Naive thymus-derived CD4-positive, alpha-beta T cell (primary cell): ENCODE data around the gene VCPKMT. TPM values are rescaled to one million over a fixed set of nuclear protein-coding genes. Genes with fewer than 3 reads are reported as not detected.

Experiments used
- ATAC-seq: fragments of 150-1000 bp; cut with Tn5 transposase; 2 replicates; pipeline ENCODE4 v1.10.0; 2021; ENCODE audit warnings: mild to moderate bottlenecking, moderate library complexity
- CTCF ChIA-PET: fragments of 350-600 bp; sonication (Branson Sonifier 250); formaldehyde crosslinking; loops from one replicate; lab custom pipeline; 2021; ENCODE audit warnings: antibody characterized with exemption; lab: Charles Lee
- POLR2A ChIA-PET: fragments of 350-600 bp; sonication (Branson Sonifier 250); formaldehyde crosslinking; loops from one replicate; lab custom pipeline; 2021; ENCODE audit warnings: antibody characterized with exemption, inconsistent platforms; lab: Charles Lee
- DNase-seq, 9 donors: peaks; one replicate each; pipeline versions ENCODE4 v3.0.0 to v3.0.0-alpha.2; 2020 to 2022; ENCODE audit warnings: mixed read lengths in 1 of 9
- H3K27ac ChIP-seq: one replicate; pipeline ENCODE4 v1.7.0; 2013; ENCODE audit warnings: mild to moderate bottlenecking, low read depth, low read length, moderate library complexity
- H3K27me3 ChIP-seq, 2 donors: one replicate each; pipeline ENCODE4 v1.7.0; 2013; ENCODE audit warnings: low read length in 2 of 2, mild to moderate bottlenecking in 2 of 2, moderate library complexity in 2 of 2; ENCODE audit not compliant: control insufficient read depth in 2 of 2, insufficient read depth in 2 of 2
- H3K36me3 ChIP-seq, 3 experiments: 1 replicate in 2 of 3; 2 replicates in 1 of 3; pipeline ENCODE4 v1.7.0; 2013; ENCODE audit warnings: low read length in 3 of 3, mild to moderate bottlenecking in 3 of 3, moderate library complexity in 1 of 3; ENCODE audit not compliant: insufficient read depth in 3 of 3, control insufficient read depth in 2 of 3
- H3K4me1 ChIP-seq, 2 donors: one replicate each; pipeline ENCODE4 v1.7.0; 2013; ENCODE audit warnings: low read length in 2 of 2, mild to moderate bottlenecking in 2 of 2, moderate library complexity in 1 of 2; ENCODE audit not compliant: control insufficient read depth in 2 of 2, insufficient read depth in 2 of 2
- H3K4me3 ChIP-seq: 2 replicates; pipeline ENCODE4 v1.7.0; 2013; ENCODE audit warnings: mild to moderate bottlenecking, low read length
- H3K9me3 ChIP-seq, 3 experiments: 1 replicate in 2 of 3; 2 replicates in 1 of 3; pipeline ENCODE4 v1.7.0; 2013; ENCODE audit warnings: low read length in 3 of 3; ENCODE audit not compliant: control insufficient read depth in 2 of 3
- H3K27ac Mint-ChIP-seq, 9 donors: one replicate each; pipeline ENCODE4 v1.8.0; 2020 to 2022; ENCODE audit warnings: mixed read lengths in 9 of 9, mild to moderate bottlenecking in 8 of 9, moderate library complexity in 5 of 9, inconsistent platforms in 2 of 9
- H3K27me3 Mint-ChIP-seq, 5 donors: one replicate each; pipeline ENCODE4 v1.8.0; 2021 to 2022; ENCODE audit warnings: mixed read lengths in 5 of 5, mild to moderate bottlenecking in 1 of 5
- H3K36me3 Mint-ChIP-seq, 5 donors: one replicate each; pipeline ENCODE4 v1.8.0; 2020 to 2022; ENCODE audit warnings: mixed read lengths in 5 of 5, mild to moderate bottlenecking in 3 of 5, inconsistent platforms in 1 of 5
- H3K4me1 Mint-ChIP-seq, 7 donors: one replicate each; pipeline ENCODE4 v1.8.0; 2020 to 2022; ENCODE audit warnings: mixed read lengths in 7 of 7, mild to moderate bottlenecking in 3 of 7, inconsistent platforms in 1 of 7
- H3K4me3 Mint-ChIP-seq, 10 donors: one replicate each; pipeline ENCODE4 v1.8.0; 2020 to 2022; ENCODE audit warnings: mild to moderate bottlenecking in 10 of 10, mixed read lengths in 10 of 10, moderate library complexity in 6 of 10, inconsistent platforms in 2 of 10
- H3K9me3 Mint-ChIP-seq, 11 donors: one replicate each; pipeline ENCODE4 v1.8.0; 2020 to 2022; ENCODE audit warnings: mixed read lengths in 11 of 11, mild to moderate bottlenecking in 4 of 11, inconsistent platforms in 1 of 11, moderate library complexity in 1 of 11
- intact Hi-C, 2 donors: fragments of 100-400 bp; cut with micrococcal nuclease; formaldehyde crosslinking; loops; one replicate each; pipeline ENCODE4 v1.15.1; 2023
- polyA plus RNA-seq, 2 donors: library from polyadenylated mRNA; unstranded; fragments of 300-500 nt; fragmentation: Illumina TruSeq; gene quantifications; one replicate each; pipeline ENCODE4 v1.2.3, GENCODE V29; 2021
- total RNA-seq, 6 experiments: library from RNA in 5 of 6; stranded (reverse) in 5 of 6; gene quantifications; 1 replicate in 5 of 6; 2 replicates in 1 of 6; pipeline ENCODE4 v1.2.3 and lab custom pipeline; 2021 to 2026

Gene VCPKMT
- total and polyA plus RNA-seq, 7 experiments from 2014 or later, result 7.5 to 25.9 (median 16.4) TPM

DNA sequence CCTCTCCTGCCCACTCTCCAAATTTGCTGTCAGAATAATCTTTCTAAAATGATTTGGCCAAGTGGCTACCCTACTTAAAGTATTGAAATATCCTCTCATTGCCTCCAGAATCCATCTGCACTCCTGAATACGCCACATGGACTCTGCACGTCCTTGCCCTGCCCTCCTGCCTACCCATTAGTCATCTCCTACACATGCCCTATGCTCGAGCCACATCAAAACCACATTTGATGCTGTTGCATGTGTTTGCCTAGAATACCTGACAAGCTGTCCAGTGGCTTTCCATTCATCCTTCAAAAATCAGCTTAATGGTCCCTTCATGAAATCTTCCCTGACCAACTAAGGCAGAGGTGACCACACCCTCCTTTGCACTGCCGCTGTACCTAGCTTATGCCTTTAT is 17.0 kb downstream of the VCPKMT start:
- peaks cover 0 to 5% (median 0%) of the 10 kb centered on the region in 5 donors for H3K27me3 Mint-ChIP-seq
- H3K9me3 ChIP-seq, result no peaks in the 10 kb centered on the region
- no peak overlapping the region for H3K4me3 ChIP-seq
- no peaks in the 10 kb centered on the region for H3K36me3 ChIP-seq
- peaks cover 39 to 92% (median 76%) of the 10 kb centered on the region in 7 donors for H3K4me1 Mint-ChIP-seq
- CTCF ChIA-PET, result interaction anchor here (0.8 to 3.1 kb wide), 5 partner anchors 38 to 247 kb away, joined by 3 to 16 read pairs (median 4); partner anchors contain the start of gene NEMF
- intact Hi-C loops, result no loop called here
- POLR2A ChIA-PET, result interaction anchor here (2.5 to 22.1 kb wide), 6 partner anchors 11 to 233 kb away, joined by 8 to 328 read pairs (median 62); partner anchors contain the start of gene VCPKMT
- peak overlapping the region; percentile 13 to 87 (median 79) for H3K27ac Mint-ChIP-seq
- DNase-seq (no peak), ATAC-seq (no peak)
- peaks cover 0 to 25% (median 4%) of the 10 kb centered on the region in 5 donors for H3K36me3 Mint-ChIP-seq
- H3K27ac ChIP-seq, result no peak overlapping the region
- H3K4me1 ChIP-seq, result peaks cover 23 to 67% of the 10 kb centered on the region in 2 donors
- peaks cover 0 to 2% (median 0%) of the 10 kb centered on the region in 11 donors for H3K9me3 Mint-ChIP-seq
- H3K4me3 Mint-ChIP-seq, result peak overlapping the region in 9 of 10 donors; percentile 9 to 61 (median 38)
- H3K27me3 ChIP-seq, result no peaks in the 10 kb centered on the region

DNA sequence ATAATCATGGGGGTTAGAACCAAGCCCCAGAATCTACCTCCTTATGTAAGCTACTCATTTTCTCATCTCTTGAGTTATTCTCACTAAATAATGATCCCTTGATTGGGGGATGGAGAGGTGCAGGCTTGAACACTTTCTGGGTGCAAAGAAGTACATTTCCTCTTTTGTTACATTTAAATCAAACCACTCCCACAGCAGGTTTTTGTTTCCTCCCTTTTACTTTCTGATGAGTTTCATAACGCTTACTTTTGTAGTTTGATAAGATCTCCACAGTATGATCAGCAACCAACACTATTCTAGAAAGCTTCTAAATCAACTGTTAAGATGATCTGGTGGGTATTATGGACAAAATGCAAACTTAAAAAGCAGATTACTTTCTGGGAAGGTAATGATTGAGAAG is 20.5 kb downstream of the VCPKMT start:
- peaks cover 0 to 5% (median 0%) of the 10 kb centered on the region in 5 donors for H3K27me3 Mint-ChIP-seq
- Histone ChIP-seq H3K27me3 (no peaks in the 10 kb centered on the region), H3K4me1 (peaks cover 20 to 68% of the 10 kb centered on the region in 2 donors), H3K27ac (peak overlapping the region; percentile 76), H3K36me3 (no peaks in the 10 kb centered on the region), H3K9me3 (no peaks in the 10 kb centered on the region), H3K4me3 (peak overlapping the region; percentile 35)
- peak overlapping the region; percentile 86 to 98 (median 91) for H3K27ac Mint-ChIP-seq
- CTCF ChIA-PET, result interaction anchor here (1.0 to 2.3 kb wide), 6 partner anchors 9 to 243 kb away, joined by 3 to 23 read pairs (median 6); partner anchors contain the start of gene NEMF
- H3K9me3 Mint-ChIP-seq, result peaks cover 0 to 2% (median 0%) of the 10 kb centered on the region in 11 donors
- peaks cover 0 to 25% (median 4%) of the 10 kb centered on the region in 5 donors for H3K36me3 Mint-ChIP-seq
- intact Hi-C loops, result loop anchor here (1.0 to 2.0 kb wide), 6 partner anchors 8 to 95 kb away; no protein-coding TSS in a partner anchor
- POLR2A ChIA-PET, result interaction anchor here (0.8 to 22.1 kb wide), 21 partner anchors 8 to 328 kb away, joined by 3 to 328 read pairs (median 7); partner anchors contain the start of genes ARF6, KLHDC2, NEMF and VCPKMT
- DNase-seq (peak in 7 of 9 donors; percentile 45 to 73 (median 60)), ATAC-seq (peak; percentile 85)
- H3K4me1 Mint-ChIP-seq, result peaks cover 55 to 97% (median 82%) of the 10 kb centered on the region in 7 donors
- H3K4me3 Mint-ChIP-seq, result peak overlapping the region; percentile 70 to 85 (median 80)

DNA sequence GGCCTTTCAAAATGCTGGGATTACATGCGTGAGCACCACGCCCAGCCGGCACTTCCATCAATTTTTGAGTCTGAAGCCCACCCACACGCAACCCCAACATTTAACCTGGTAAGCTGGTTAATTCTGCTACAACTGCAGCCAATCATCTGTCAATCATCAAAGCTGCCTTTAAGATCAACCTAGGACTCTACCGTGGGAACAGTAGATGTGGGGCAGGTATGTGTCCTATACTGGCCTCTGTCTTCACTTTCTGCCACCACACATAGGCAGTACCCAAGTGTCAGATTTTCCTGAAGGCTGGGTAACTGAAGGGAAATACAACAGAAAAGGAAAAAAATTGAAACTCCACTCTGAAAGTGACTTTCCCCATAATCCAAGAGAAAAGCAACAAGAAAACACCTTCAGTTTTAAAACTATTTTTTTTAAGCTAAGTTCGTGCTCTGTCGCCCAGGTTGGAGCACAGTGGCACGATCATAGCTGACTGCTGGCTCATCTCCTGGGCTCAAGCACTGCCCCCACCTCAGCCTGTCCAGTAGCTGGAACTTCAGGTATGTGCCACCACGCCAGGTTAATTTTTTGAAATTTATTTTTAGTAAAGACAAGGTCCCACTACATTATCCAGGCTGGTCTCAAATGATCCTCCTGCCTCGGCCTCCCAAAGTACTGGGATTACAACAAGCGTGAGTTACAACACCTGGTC is 22.2 kb downstream of the VCPKMT start:
- H3K27me3 Mint-ChIP-seq, result peaks cover 0 to 5% (median 0%) of the 10 kb centered on the region in 5 donors
- Histone ChIP-seq H3K27me3 (no peaks in the 10 kb centered on the region), H3K9me3 (no peaks in the 10 kb centered on the region), H3K36me3 (no peaks in the 10 kb centered on the region), H3K4me1 (peaks cover 24 to 65% of the 10 kb centered on the region in 2 donors), H3K4me3 (no peak overlapping the region), H3K27ac (no peak overlapping the region)
- H3K4me1 Mint-ChIP-seq, result peaks cover 57 to 95% (median 78%) of the 10 kb centered on the region in 7 donors
- ChIA-PET CTCF (interaction anchor here (0.8 to 2.2 kb wide), 7 partner anchors 11 to 241 kb away, joined by 3 to 10 read pairs (median 3); no protein-coding TSS in a partner anchor), POLR2A (interaction anchor here (0.5 to 22.1 kb wide), 12 partner anchors 8 to 228 kb away, joined by 3 to 328 read pairs (median 6); no protein-coding TSS in a partner anchor)
- peaks cover 0 to 2% (median 0%) of the 10 kb centered on the region in 11 donors for H3K9me3 Mint-ChIP-seq
- peak overlapping the region in 7 of 9 donors; percentile 36 to 97 (median 77) for H3K27ac Mint-ChIP-seq
- DNase-seq (no peak), ATAC-seq (no peak)
- peak overlapping the region in 3 of 10 donors; percentile 5 to 48 (median 23) for H3K4me3 Mint-ChIP-seq
- intact Hi-C loops, result no loop called here
- peaks cover 0 to 25% (median 4%) of the 10 kb centered on the region in 5 donors for H3K36me3 Mint-ChIP-seq

DNA sequence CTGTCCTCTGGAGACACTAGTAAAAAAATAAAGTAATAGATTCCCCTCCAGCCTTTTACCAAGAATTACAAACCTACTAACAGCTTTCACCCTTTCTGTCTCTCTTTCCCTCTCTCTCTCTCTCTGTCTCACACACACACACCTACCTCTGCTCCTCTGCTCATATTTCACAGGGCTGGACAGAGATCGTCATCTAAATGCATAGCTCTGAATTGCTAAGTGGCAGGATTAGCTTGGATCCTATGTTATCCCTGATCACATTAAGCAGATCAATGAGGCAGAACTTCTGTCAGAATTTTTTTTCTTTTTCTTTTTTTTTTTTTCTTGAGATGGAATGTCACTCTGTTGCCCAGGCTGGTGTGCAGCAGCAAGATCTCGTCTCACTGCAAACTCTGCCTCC is 22.9 kb downstream of the VCPKMT start:
- H3K36me3 Mint-ChIP-seq, result peaks cover 0 to 25% (median 4%) of the 10 kb centered on the region in 5 donors
- ATAC-seq, result no peak
- Histone ChIP-seq H3K9me3 (no peaks in the 10 kb centered on the region), H3K4me1 (peaks cover 31 to 67% of the 10 kb centered on the region in 2 donors), H3K27me3 (no peaks in the 10 kb centered on the region), H3K27ac (no peak overlapping the region), H3K4me3 (no peak overlapping the region), H3K36me3 (no peaks in the 10 kb centered on the region)
- peaks cover 60 to 95% (median 80%) of the 10 kb centered on the region in 7 donors for H3K4me1 Mint-ChIP-seq
- H3K27me3 Mint-ChIP-seq, result peaks cover 0 to 5% (median 0%) of the 10 kb centered on the region in 5 donors
- H3K4me3 Mint-ChIP-seq, result peak overlapping the region in 5 of 10 donors; percentile 32 to 68 (median 48)
- POLR2A ChIA-PET, result interaction anchor here (0.5 to 22.1 kb wide), 10 partner anchors 9 to 228 kb away, joined by 3 to 328 read pairs (median 6); no protein-coding TSS in a partner anchor
- peak overlapping the region in 8 of 9 donors; percentile 72 to 97 (median 79) for H3K27ac Mint-ChIP-seq
- CTCF ChIA-PET, result interaction anchor here (0.5 to 2.2 kb wide), 7 partner anchors 11 to 644 kb away, joined by 3 to 10 read pairs (median 3); no protein-coding TSS in a partner anchor
- intact Hi-C loops, result no loop called here
- H3K9me3 Mint-ChIP-seq, result peaks cover 0 to 2% (median 0%) of the 10 kb centered on the region in 11 donors
- no peak for DNase-seq

DNA sequence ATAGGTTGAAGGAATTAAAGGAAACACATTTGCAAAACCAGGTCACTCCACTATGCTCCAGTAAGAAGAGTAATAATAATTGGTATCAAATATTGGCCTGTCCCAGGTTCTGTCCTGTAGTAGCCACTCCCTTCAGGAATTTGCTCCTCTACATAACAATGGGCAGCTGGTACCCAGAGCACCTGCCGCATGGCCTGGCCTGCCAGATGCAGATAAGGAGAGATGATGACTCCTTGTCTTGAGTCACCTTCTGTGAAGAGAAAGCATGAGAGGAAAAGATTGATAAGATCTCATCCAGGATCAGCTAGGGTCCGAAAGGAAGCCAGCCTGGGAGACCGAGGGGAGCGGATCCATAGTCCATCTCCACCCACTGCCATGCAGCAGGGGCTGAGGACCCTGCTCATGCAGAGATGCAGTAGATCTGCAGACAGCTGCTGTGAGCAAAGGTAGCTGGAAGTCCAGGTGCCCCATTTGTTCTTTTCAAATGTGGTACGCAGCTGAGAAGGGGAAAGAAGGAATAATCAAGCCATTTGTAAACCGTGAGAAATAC is 24.3 kb downstream of the VCPKMT start:
- no peaks in the 10 kb centered on the region for H3K9me3 ChIP-seq
- no peak overlapping the region for H3K4me3 ChIP-seq
- ChIA-PET POLR2A (interaction anchor here (0.5 to 22.1 kb wide), 9 partner anchors 8 to 226 kb away, joined by 3 to 328 read pairs (median 7); no protein-coding TSS in a partner anchor), CTCF (interaction anchor here (1.8 to 2.2 kb wide), 3 partner anchors 10 to 239 kb away, joined by 4 to 15 read pairs (median 5); partner anchors contain the start of gene NEMF)
- peaks cover 66 to 96% (median 82%) of the 10 kb centered on the region in 7 donors for H3K4me1 Mint-ChIP-seq
- no peak for DNase-seq
- H3K4me1 ChIP-seq, result peaks cover 45 to 72% of the 10 kb centered on the region in 2 donors
- no peaks in the 10 kb centered on the region for H3K27me3 ChIP-seq
- peak overlapping the region; percentile 21 for H3K27ac ChIP-seq
- peak overlapping the region in 3 of 10 donors; percentile 10 to 55 (median 50) for H3K4me3 Mint-ChIP-seq
- no peak for ATAC-seq
- intact Hi-C loops, result no loop called here
- H3K36me3 ChIP-seq, result no peaks in the 10 kb centered on the region
- H3K9me3 Mint-ChIP-seq, result peaks cover 0 to 2% (median 0%) of the 10 kb centered on the region in 11 donors
- peaks cover 0 to 5% (median 0%) of the 10 kb centered on the region in 5 donors for H3K27me3 Mint-ChIP-seq
- H3K27ac Mint-ChIP-seq, result peak overlapping the region in 8 of 9 donors; percentile 4 to 97 (median 78)
- H3K36me3 Mint-ChIP-seq, result peaks cover 0 to 29% (median 4%) of the 10 kb centered on the region in 5 donors
